Right cardiac atrium (tissue), 5 donors: ENCODE results near the gene IGFBP5. TPM values are rescaled to one million over a fixed set of nuclear protein-coding genes. Genes with fewer than 3 reads are reported as not detected.

Experiments
- ATAC-seq, 2 donors: fragments of 200-7000 bp; cut with Tn5 transposase; one replicate each; pipeline versions ENCODE4 v1.8.0 to v1.9.1; 2020; ENCODE audit warnings: moderate library complexity in 2 of 2, mild to moderate bottlenecking in 1 of 2
- DNase-seq, 3 donors: peaks; one replicate each; pipeline ENCODE4 v3.0.0-alpha.2; 2020
- H3K27ac ChIP-seq: one replicate; pipeline ENCODE4 v1.5.1; 2013; ENCODE audit warnings: mild to moderate bottlenecking, low read length, control low read depth, moderate library complexity
- H3K27me3 ChIP-seq: one replicate; pipeline ENCODE4 v1.6.1; 2013; ENCODE audit not compliant: control insufficient read depth, insufficient read depth
- H3K4me1 ChIP-seq: one replicate; pipeline ENCODE4 v1.6.1; 2013; ENCODE audit warnings: low read length; ENCODE audit not compliant: control insufficient read depth, insufficient read depth
- H3K4me3 ChIP-seq: one replicate; pipeline ENCODE4 v1.5.1; 2013; ENCODE audit warnings: low read length, control low read depth
- H3K9me3 ChIP-seq: one replicate; pipeline ENCODE4 v1.6.1; 2013; ENCODE audit warnings: low read length; ENCODE audit not compliant: control insufficient read depth
- WGBS: extraction: QIAGEN DNeasy Blood & Tissue Kit; methylation state at CpG from one replicate; pipeline ENCODE4 v1.1.7; 2013; 5-methylcytosine and 5-hydroxymethylcytosine counted together
- intact Hi-C, 4 donors: fragments of 100-400 bp; cut with DNase I; formaldehyde crosslinking; loops; one replicate each; pipeline versions ENCODE4 v1.11.0 to v1.14.0; 2022 to 2023
- polyA plus RNA-seq: library from polyadenylated mRNA; stranded (reverse); fragments of 200-250 nt; gene quantifications from one replicate; pipeline ENCODE4 v1.2.3, GENCODE V29; 2013
- total RNA-seq, 4 donors: library from RNA; stranded (reverse); fragmentation: NEBNext Ultra II Directional; extraction: Animal tissue kit (Norgen Biotek cat#: 25700); gene quantifications; one replicate each; pipeline ENCODE4 v1.2.1, GENCODE V29; 2021
- donor health status: healthy with polysubstance abuse.
- donor health status: DM: no; HTN: yes; CAD: no.
- donor health status: DM: no; HTN: no; CAD: no.
- donor health status: DM: no; HTN: yes; CAD: no; lungs with severe emphysema.
- donor health status: DM: yes; HTN: yes; CAD: no.

Gene IGFBP5
- total and polyA plus RNA-seq, 5 donors, result 162 to 409 (median 300) TPM

- Histone ChIP-seq H3K9me3 (no peaks in the 10 kb centered on the region), H3K27me3 (no peaks in the 10 kb centered on the region), H3K4me1 (no peaks in the 10 kb centered on the region), H3K4me3 (no peak overlapping the region), H3K27ac (no peak overlapping the region)
- intact Hi-C loops, result no loop called here
- DNase-seq, result peak in 1 of 3 donors; percentile 25
- 85% methylated on average over 16 of the region's 16 CpGs for WGBS
- no peak for ATAC-seq
Observed at GRCh38 chr2:216657086-216657855, 38.1 kb downstream of the IGFBP5 start.

GRCh38 chr2:216654528-216655052 is 40.8 kb downstream of the IGFBP5 start:
- Histone ChIP-seq H3K27ac (no peak overlapping the region), H3K4me1 (no peaks in the 10 kb centered on the region), H3K9me3 (no peaks in the 10 kb centered on the region), H3K4me3 (no peak overlapping the region), H3K27me3 (no peaks in the 10 kb centered on the region)
- DNase-seq, result peak in 1 of 3 donors; percentile 9
- WGBS, result 74% methylated on average over 2 of the region's 2 CpGs
- intact Hi-C loops, result no loop called here
- no peak for ATAC-seq

- Histone ChIP-seq H3K9me3 (no peaks in the 10 kb centered on the region), H3K27me3 (no peaks in the 10 kb centered on the region), H3K27ac (no peak overlapping the region), H3K4me1 (peaks cover 2% of the 10 kb centered on the region), H3K4me3 (no peak overlapping the region)
- DNase-seq, result peak in 1 of 3 donors; percentile 9
- ATAC-seq, result no peak
- intact Hi-C loops, result no loop called here
- WGBS, result 69% methylated on average over 2 of the region's 2 CpGs
Observed at GRCh38 chr2:216653931-216654365, 41.4 kb downstream of the IGFBP5 start.

GRCh38 chr2:216653093-216653799 is 42.1 kb downstream of the IGFBP5 start:
- 90% methylated on average over 4 of the region's 4 CpGs for WGBS
- intact Hi-C loops, result no loop called here
- Histone ChIP-seq H3K4me3 (no peak overlapping the region), H3K27ac (no peak overlapping the region), H3K9me3 (no peaks in the 10 kb centered on the region), H3K4me1 (peaks cover 2% of the 10 kb centered on the region), H3K27me3 (no peaks in the 10 kb centered on the region)
- DNase-seq (no peak), ATAC-seq (no peak)

DNA sequence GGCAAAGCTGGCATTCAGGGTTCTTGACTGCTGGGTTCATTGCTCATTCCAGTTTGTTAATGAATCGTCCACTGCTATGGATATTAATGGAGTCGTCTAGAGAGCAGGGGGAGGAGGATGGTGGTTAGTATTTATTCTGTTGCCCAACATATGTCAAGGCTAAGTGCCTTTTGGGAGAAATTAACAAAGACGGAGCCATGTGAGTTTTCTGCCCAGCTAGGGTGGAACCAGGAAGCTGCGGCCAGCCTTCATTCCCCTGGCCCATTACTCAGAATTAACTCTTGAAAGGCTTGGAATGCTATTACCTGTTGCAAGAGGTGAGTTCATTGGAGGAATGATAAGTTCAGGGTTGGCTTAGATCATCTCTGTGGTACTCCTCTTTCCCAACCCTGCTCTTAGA is 42.8 kb downstream of the IGFBP5 start:
- ATAC-seq (no peak), DNase-seq (no peak)
- no peaks in the 10 kb centered on the region for H3K27me3 ChIP-seq
- peaks cover 2% of the 10 kb centered on the region for H3K4me1 ChIP-seq
- H3K27ac ChIP-seq, result no peak overlapping the region
- intact Hi-C loops, result no loop called here
- H3K4me3 ChIP-seq, result no peak overlapping the region
- 55% methylated on average over 4 of the region's 4 CpGs for WGBS
- H3K9me3 ChIP-seq, result no peaks in the 10 kb centered on the region

GRCh38 chr2:216651351-216651881 is 43.9 kb downstream of the IGFBP5 start:
- Histone ChIP-seq H3K4me3 (no peak overlapping the region), H3K27me3 (no peaks in the 10 kb centered on the region), H3K27ac (no peak overlapping the region), H3K9me3 (no peaks in the 10 kb centered on the region), H3K4me1 (peaks cover 2% of the 10 kb centered on the region)
- no peak for ATAC-seq
- intact Hi-C loops, result no loop called here
- DNase-seq, result no peak
- 93% methylated on average over 6 of the region's 6 CpGs for WGBS

- no peak overlapping the region for H3K4me3 ChIP-seq
- H3K27ac ChIP-seq, result no peak overlapping the region
- ATAC-seq, result no peak
- intact Hi-C loops, result no loop called here
- H3K4me1 ChIP-seq, result peaks cover 2% of the 10 kb centered on the region
- H3K9me3 ChIP-seq, result no peaks in the 10 kb centered on the region
- 74% methylated on average over 3 of the region's 3 CpGs for WGBS
- DNase-seq, result no peak
- no peaks in the 10 kb centered on the region for H3K27me3 ChIP-seq
Observed at GRCh38 chr2:216650626-216651257, 44.6 kb downstream of the IGFBP5 start.

GRCh38 chr2:216649574-216649973 is 45.8 kb downstream of the IGFBP5 start:
- no peak overlapping the region for H3K4me3 ChIP-seq
- intact Hi-C loops, result no loop called here
- 66% methylated on average over 5 of the region's 5 CpGs for WGBS
- peaks cover 6% of the 10 kb centered on the region for H3K4me1 ChIP-seq
- no peaks in the 10 kb centered on the region for H3K9me3 ChIP-seq
- H3K27me3 ChIP-seq, result no peaks in the 10 kb centered on the region
- no peak overlapping the region for H3K27ac ChIP-seq
- DNase-seq (no peak), ATAC-seq (no peak)

DNA sequence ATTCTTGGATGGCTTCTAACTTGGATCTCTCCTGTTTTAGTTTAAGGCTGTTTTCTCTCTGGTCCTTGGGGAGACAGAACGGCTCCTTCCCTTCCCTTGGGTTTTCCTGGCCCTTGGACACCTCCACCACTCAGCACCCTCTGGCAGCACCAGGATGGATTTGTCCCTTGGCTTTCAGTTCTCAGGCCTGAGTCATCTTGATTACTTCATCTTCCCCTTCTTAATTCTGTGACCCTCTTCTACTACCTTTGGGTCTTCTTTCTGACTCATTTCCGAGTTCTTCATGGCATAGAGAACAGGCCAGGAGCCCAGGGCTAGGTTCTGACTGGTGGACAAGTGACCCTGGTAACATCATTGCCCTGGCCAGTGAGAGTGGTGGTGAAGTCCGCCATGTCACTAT is 47.2 kb downstream of the IGFBP5 start:
- intact Hi-C loops, result no loop called here
- H3K4me1 ChIP-seq, result peaks cover 11% of the 10 kb centered on the region
- 83% methylated on average over 3 of the region's 3 CpGs for WGBS
- H3K27me3 ChIP-seq, result no peaks in the 10 kb centered on the region
- ATAC-seq (no peak), DNase-seq (no peak)
- no peaks in the 10 kb centered on the region for H3K9me3 ChIP-seq
- H3K4me3 ChIP-seq, result no peak overlapping the region
- no peak overlapping the region for H3K27ac ChIP-seq

GRCh38 chr2:216646116-216646515 is 49.2 kb downstream of the IGFBP5 start:
- Histone ChIP-seq H3K27me3 (no peaks in the 10 kb centered on the region), H3K27ac (no peak overlapping the region), H3K4me1 (peaks cover 11% of the 10 kb centered on the region), H3K4me3 (no peak overlapping the region), H3K9me3 (no peaks in the 10 kb centered on the region)
- intact Hi-C loops, result no loop called here
- 98% methylated on average over 3 of the region's 3 CpGs for WGBS
- DNase-seq (no peak), ATAC-seq (no peak)

GRCh38 chr2:216645636-216645950 is 49.8 kb downstream of the IGFBP5 start:
- no peak overlapping the region for H3K4me3 ChIP-seq
- no peaks in the 10 kb centered on the region for H3K9me3 ChIP-seq
- H3K27ac ChIP-seq, result no peak overlapping the region
- 71% methylated on average over 3 of the region's 3 CpGs for WGBS
- intact Hi-C loops, result no loop called here
- peaks cover 11% of the 10 kb centered on the region for H3K4me1 ChIP-seq
- ATAC-seq, result no peak
- DNase-seq, result no peak
- no peaks in the 10 kb centered on the region for H3K27me3 ChIP-seq
